SKM-1 treated with dmso at 0.1 percent for 144 hours (cell line): ENCODE measurements around the gene CALD1.

Experiments
- DNase-seq: peaks from one replicate; lab custom pipeline; 2025; ENCODE audit not compliant: unreplicated experiment; lab: John Stamatoyannopoulos, UW

Gene CALD1

GRCh38 chr7:134916171-134916883 is 136.9 kb downstream of the CALD1 start:
- DNase-seq, result no peak

GRCh38 chr7:134919240-134919641 is 139.8 kb downstream of the CALD1 start:
- no peak for DNase-seq

DNA sequence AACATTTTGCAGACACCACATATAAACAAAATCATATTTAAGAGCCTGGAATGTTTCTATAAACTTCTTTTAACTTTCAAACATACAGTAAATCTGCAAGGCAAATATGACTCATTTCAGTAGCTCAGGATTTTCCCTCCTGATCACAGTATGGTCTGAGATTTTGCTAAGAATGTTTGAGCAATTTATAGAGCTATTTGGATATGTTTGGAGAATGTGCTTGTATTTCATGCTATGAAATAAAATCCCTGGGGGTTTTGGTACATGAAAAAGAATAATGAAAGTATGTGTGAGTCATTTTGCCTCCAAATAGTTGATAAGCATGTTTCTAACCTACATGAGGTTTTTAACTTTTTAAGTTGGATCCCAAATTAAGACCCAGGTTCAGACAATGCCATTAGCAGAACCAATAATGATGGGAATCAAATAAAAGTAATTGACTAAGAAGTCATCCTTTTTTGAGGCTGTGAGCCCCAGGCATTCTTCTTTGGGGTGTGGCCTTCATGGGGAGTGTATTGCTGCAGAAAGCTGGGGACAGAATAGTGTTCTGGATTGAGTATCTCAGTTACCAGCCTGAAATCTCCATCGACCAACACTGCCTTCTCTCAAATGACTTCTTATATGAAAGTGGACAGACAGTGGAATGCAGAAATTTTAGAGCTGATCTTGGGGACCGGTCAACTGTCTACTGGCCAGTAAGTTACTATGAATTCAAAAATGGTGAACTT is 140.8 kb downstream of the CALD1 start:
- DNase-seq, result no peak

DNA sequence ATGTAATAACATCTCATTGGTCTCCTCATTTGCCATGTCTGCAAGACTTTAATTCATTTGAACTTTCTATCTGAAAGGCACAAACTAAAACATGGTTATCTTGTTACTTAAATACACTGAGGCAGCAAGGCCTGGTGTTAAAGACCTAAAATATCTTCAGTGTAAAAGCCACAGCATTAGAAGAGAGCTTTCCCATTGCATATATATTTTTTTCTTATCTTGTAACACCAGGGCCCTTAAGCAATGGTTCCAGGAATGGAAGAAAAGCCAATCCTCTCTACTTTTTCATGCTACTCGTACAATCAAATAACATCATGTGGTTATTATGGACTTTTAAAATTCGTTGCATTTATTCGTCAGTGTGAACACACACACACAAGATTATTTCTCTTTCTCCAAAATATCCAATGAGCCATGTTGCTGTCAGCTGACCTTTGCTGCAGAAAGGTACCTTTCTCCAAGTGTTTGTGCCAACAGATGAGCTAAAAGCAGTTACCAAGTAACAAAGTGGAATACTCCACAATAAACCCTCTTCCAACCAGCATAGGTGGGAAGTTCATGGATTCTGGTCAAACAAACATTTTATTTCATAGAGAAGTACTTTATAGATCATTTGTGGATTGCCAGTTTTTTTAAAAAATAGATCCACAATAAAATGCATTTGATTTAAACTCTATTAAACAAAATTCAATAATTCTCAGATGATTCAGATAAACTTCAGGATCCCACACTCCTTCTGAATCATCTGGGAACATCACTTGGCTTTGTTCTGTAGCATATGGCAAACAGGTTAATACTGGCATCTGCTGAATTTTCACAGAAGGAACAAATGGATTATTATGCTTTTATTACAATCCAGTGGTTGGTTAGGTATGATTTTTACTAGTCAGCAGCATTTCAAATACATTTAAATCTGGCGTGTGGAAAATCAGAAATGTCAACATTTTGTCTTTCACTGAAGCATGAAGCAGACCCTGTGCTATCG is 143.6 kb downstream of the CALD1 start:
- DNase-seq, result no peak

GRCh38 chr7:134925766-134926165 is 146.3 kb downstream of the CALD1 start:
- no peak for DNase-seq

DNA sequence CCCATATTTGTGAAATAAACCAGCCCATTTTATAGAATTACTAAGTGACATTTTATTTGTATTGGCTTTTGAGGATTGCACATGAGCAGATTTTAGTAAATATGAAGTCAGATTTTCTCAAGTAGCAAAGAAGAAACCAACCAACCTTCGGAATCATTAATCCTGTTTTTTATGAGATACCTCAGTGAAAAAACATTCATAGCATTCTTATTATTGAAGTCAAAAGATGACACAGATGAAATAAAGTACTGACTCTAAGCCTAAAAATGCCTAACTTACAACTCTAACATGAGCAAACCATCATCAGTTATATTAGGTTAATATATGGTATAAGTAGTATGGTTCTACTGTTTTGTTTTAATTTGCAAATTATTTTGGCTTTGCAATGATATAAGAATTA is 147.0 kb downstream of the CALD1 start:
- DNase-seq, result no peak

GRCh38 chr7:134927076-134927475 is 147.6 kb downstream of the CALD1 start:
- no peak for DNase-seq

GRCh38 chr7:134927723-134928122 is 148.3 kb downstream of the CALD1 start:
- no peak for DNase-seq

GRCh38 chr7:134928554-134928953 is 149.1 kb downstream of the CALD1 start:
- no peak for DNase-seq

GRCh38 chr7:134931487-134931886 is 152.1 kb downstream of the CALD1 start:
- DNase-seq, result no peak

DNA sequence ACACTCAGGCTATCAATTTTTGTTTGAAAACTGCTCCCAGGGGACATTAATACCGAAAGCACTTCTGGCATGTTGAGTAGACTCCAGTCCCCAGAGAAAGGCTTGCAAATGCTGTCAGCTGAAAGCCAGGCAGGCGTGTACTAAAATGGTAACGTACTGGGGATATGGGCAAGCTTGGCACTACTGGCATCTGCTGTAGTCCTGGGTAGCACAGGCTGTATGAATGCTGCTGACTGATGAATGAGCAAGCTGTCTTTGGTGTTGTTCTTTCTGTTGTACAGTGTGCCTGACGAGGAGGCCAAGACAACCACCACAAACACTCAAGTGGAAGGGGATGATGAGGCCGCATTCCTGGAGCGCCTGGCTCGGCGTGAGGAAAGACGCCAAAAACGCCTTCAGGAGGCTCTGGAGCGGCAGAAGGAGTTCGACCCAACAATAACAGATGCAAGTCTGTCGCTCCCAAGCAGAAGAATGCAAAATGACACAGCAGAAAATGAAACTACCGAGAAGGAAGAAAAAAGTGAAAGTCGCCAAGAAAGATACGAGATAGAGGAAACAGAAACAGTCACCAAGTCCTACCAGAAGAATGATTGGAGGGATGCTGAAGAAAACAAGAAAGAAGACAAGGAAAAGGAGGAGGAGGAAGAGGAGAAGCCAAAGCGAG is 153.4 kb downstream of the CALD1 start:
- DNase-seq, result no peak

DNA sequence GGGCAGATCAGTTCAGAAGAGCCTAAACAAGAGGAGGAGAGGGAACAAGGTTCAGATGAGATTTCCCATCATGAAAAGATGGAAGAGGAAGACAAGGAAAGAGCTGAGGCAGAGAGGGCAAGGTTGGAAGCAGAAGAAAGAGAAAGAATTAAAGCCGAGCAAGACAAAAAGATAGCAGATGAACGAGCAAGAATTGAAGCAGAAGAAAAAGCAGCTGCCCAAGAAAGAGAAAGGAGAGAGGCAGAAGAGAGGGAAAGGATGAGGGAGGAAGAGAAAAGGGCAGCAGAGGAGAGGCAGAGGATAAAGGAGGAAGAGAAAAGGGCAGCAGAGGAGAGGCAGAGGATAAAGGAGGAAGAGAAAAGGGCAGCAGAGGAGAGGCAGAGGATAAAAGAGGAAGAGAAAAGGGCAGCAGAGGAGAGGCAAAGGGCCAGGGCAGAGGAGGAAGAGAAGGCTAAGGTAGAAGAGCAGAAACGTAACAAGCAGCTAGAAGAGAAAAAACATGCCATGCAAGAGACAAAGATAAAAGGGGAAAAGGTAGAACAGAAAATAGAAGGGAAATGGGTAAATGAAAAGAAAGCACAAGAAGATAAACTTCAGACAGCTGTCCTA is 154.1 kb downstream of the CALD1 start:
- DNase-seq, result no peak

GRCh38 chr7:134935701-134936100 is 156.3 kb downstream of the CALD1 start:
- no peak for DNase-seq

DNA sequence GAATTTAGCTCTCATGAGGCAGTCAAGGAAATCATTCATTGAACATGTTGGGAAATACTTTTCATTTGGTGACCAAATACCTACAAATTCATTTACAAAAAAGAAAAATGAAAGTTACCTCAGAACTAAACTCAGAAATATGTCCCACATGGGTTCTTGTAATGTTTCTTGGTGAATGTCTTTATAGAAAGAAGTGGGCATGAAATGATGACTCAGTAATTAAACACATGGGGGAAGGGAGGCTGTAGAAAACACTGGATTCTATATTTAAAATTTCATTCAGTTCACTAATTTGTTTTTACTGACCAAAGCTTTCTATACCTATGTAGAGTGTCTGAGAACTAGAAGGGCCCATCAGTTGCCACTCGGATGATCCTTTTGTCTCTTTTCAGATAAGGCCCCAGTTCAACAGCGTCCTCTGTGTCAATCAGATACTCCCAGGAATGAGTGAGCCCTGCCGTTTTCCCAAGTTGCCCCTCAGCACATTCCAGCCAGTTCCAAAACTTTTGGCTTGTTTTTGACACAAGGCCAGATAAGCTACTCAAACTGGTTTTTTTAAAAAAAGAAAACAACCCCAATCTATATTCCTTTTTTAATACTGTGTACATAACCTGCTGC is 157.6 kb downstream of the CALD1 start:
- DNase-seq, result no peak

DNA sequence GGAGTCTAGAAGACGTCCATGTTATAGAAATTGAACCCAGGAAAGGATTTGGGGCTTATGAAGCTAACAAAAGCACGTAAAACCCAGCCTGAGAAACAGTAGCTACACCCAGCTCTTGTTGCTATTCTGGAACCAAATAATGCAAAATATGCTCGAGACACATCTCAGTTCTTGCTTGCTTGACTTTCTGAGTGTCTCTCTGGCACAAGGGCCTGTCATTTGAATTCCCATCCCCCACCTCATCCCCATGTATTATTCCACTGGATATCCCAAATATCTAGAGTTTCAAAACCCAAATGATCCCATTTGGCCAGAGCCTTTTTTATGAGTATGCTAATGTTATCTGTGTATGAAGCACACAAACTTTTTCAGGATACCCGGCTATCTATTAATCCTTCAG is 158.7 kb downstream of the CALD1 start:
- DNase-seq, result no peak

GRCh38 chr7:134939136-134939535 is 159.7 kb downstream of the CALD1 start:
- DNase-seq, result no peak

DNA sequence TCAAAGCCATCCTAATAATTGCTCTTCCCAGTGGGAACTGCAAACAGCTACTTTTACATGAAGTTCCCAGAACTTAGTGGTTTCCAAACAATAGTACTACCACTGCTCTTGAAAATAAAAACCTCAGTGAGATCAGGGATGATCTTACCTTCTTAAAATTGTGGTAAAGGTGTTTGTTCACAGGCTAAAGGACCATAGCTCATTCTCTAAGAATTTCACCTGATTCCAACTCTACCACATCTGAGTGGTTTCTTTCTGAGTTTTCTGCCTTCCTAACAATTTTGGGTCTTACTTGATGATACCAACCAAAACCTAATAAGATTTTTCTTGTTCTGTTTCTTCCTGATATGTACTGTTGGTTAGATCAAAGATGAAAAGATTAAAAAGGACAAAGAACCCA is 161.3 kb downstream of the CALD1 start:
- no peak for DNase-seq

- DNase-seq, result no peak
These were observed 161.9 kb downstream of the CALD1 start for GRCh38 chr7:134941185-134941900.

GRCh38 chr7:134941952-134942351 is 162.5 kb downstream of the CALD1 start:
- DNase-seq, result no peak
